GM18520 (cell line): ENCODE measurements around the gene SFT2D1.
A peak's percentile ranks its signal among the peaks of the same experiment; 100 is the strongest.

Experiments used
- ATAC-seq: cut with Tn5 transposase; IDR thresholded peaks from one replicate; pipeline ENCODE4 v1.9.1; 2021; ENCODE audit not compliant: unreplicated experiment

The SFT2D1 gene

DNA sequence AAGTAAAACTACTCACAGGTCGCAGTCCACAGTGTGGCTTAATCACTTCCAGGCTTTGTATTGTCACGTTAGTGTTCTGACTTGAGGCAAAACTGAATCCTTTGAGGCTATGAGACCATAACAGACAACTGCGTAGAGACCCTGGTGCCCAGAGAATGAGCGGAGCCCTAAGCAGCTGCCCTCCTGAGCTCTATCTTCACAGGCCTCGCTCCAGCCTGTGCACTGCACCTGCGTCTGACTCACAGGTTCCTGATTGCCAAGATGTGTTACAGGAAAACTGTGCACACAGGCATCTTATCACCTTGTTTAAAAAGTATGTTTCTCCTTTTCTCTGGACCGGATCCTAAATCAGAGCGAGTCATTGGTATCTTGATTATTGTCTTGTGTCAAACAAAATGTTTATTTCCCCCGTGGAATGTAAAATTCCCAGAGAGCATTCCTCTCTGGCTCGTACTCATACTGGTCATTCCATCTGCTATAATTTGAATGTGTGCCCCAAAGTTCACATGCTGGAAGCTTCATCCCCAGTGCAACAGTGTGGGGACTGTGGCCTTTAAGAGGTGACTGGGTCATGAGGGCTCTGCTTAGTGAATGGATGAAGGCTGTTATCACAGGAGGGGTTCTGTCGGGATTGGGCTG, 59.8 kb downstream of the SFT2D1 start:
- ATAC-seq = no peak

DNA sequence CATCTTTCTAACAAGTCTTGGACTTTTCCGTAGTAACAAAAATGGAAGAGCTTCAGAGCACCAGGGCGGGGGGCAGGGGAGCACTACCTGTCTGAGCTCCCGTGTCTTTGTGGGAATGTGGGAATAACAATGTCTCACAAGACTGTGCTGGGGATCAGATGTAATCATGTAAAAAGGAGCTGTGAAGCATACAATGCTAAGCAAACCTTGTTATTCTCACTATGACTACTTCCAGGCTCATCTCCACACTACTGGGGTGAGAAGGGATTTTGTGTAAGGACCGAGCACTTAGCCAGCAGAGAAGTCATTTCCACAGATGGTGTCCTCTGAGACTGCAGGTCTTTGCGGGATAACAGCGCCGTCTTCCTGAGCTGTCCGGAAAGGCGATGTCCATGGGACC, 61.2 kb downstream of the SFT2D1 start:
- no peak for ATAC-seq

DNA sequence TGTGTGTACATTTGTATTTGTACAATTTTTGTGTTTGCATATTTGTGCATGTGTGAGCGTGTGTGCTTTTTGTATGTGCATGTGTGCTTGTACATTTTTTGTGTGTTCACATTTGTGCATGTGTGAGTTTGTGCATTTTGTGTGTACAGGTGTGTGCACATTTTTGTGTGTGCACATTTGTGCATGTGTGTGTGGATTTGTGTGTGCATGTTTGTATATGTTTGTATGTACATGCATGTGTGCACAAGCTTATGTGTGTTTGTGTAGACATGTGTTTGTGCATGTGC, 63.0 kb downstream of the SFT2D1 start:
- ATAC-seq = no peak

DNA sequence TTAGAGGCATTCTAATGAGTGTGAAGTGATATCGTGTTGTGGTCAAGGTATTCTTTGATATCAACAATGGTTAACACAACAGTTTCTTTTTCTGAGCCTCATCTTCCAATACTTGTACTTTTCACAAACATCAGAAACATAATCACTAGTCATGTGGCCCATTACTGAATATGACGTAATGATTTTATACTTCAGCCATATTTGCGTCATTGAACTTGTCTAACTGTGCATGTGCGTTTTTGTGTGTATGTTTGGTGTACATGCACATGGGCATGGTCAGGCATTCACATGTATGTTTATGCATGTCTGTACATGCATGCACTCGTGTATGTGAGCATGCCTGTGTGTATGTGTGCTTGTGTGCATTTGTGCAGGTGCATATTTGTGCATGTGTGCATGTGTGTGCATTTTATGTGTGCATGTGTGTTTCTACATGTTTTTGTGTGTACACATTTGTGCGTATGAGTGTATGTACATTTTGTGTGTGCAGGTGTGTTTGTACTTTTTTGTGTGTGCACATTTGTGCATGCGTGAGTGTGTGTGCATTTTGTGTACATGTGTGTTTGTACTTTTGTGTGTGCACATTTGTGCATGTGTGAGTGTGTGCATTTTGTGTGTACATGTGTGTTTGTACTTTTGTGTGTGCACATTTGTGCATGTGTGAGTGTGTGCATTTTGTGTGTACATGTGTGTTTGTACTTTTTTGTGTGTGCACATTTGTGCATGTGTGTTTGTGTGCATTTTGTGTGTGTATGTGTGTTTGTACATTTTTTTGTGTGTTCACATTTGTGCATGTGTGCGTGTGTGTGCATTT, 63.6 kb downstream of the SFT2D1 start:
- no peak for ATAC-seq

DNA sequence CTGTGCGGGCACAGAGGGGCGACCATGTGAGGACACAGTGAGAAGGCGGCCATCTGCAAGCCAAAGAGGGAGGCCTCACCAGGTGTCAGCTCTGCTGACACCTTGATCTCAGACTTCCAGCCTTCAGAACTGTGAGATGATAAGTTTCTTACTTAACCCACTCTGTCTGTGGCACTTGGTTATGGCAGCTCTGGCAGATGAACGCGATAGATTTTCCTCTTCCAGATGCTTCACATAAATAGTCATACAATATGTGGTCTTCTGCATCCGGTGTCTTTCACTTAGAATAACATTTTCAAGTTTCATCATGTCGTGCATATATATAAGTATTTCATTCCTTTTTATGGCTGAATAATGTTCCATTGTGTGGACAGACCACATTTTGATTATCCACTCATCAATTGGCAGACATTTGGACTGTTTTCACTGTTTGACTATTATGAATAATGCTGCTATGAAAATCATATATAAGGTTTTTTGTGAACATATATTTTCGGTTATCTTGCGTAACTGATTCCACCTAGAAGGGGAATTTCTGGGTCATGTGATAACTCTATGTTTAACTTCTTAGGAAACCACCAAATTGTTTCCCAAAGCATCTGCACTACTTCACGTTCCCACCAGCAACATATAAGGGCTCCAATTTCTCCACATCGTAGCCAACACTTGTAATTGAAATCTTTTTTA, 64.3 kb downstream of the SFT2D1 start:
- ATAC-seq = no peak

DNA sequence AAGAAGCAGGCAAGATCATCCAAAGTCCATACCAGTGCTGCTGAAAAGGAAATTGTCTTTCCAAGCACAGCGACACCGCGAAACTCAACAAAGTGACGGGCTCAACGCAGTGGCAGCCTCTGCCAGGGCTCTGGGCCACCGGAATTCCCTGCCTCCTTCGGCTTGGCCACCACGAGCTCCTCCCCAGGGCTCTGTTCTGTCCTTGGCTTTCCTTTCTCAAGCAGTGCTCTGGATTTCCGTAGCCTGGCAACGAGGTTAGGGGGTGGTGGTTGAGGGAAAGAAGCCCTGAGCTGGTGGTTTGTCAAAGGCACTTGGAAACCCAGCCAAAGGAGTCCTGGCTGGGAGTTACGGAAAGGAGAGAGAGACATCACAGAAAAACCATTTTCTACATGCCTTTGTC, 65.3 kb downstream of the SFT2D1 start:
- ATAC-seq = no peak

DNA sequence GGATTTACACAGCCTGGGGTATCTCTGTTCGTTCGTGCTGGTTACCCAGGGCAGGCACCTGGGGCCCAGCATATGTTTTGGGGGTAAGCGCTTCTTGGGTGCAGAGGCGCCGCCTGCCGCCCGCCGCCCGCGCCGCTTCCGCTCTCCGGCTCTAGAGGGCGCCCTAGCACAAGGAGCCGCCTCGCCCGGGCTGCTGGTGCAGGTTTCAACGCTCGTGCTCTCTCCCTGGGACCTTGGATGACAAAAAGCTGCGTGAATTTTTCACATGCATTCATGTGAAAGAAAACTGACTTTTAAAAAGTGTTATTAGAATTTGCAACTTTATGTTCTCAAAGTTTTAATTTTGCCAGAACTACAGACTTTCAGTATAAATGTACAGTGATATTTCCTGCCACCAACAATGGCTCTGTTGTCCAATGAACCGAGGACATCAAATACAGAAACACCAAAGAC, 66.6 kb downstream of the SFT2D1 start:
- ATAC-seq = peak; percentile 54

DNA sequence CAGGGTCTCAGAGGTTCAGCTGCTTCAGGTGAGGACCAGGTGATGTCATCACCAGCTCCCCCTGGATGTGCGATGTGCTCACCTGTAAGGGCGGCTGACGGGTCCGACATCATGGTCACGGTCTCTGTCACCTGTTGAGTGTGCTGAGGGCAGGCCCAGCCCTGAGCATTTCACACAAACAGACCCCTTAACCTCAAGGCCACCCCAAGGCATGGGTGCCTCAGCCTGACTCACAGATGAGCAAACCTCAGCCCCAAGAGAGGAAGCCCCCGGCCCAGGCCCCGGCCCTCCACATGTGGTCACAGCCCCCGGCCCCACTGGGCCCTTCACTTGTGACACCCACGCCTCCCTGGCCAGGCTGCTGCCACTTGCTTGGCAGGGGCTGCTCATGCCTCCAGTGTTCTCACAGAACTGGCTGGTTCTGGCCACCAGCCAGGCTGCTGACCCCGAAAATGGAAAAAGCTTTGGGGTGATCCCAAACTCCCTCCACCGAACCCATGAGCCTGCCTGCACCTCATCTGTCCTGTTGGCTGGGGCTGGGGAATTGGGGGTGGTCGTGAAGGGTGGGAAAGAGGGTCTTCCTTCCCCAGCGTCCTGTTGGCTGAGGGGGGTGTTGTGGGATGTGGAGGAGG, 67.5 kb downstream of the SFT2D1 start:
- ATAC-seq = no peak

DNA sequence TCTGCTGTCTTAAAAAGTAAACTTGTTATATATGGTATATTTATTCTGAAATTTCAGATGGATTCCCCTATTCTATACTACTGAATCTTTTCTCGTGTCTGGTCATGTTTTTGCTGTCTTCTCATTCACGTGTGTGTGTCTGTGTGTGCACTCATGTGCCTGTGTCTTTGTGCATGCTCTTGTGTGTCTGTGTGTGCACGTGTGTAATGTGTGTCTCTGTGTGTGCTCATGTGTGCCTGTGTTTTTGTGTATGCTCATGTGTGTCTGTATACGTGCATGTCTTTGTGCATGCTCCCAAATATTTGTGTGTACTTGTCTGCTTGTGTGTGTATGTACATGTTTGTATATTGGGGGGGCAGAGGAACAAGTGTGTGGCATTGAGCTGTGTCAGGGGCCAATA, 68.2 kb downstream of the SFT2D1 start:
- ATAC-seq = no peak

DNA sequence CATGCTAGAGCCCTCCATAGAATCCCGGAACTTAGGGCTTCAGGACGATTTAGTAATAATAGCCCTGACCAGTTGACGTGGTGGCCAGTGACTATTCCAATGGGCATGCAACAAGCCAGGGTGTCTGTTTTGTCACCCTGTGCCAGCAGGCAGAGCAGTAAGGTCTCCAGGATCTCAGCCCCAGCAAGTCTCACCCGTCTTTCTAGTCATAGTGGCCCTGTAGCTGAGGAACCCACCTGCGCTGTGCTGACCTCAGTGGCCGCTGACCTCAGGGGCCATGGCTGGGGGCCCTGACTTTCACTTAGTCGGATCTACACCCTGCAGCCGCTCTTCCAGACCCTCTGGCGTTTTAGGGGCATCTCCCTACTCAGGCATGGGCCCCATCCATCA, 71.0 kb downstream of the SFT2D1 start:
- no peak for ATAC-seq

DNA sequence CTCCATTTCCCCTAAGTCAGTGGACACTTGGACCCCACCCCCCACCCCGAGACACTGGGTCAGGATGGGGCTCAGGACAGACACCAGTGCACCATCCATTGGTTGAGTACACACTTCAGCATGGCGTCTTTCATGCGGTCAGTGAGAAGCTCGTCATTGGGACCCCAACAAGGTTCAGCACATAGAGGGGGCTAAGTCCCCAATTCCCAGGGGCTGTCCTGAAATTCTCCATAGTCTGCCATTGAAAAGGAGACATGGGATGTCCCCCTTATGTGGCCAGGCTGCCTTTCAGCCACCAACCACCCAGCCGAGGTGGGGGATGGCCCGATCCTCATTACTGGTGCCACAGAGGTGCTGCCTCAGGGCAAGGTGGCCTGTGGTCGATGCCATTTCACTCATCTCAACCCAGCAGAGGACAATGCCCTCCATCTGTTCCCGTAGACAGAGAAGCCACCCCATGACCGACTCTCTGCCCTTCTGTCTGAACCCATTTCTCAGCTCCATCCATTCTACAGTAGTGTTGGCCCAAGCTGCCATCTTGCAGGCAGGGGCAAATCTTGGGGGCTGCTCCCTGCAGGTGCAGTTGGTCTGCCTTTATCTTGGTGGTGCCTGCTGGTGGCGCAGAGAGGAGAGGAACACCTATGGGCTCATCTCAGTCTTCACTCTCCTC, 71.5 kb downstream of the SFT2D1 start:
- ATAC-seq = no peak
